GM18498 (cell line): ENCODE data around the gene DSG2.

ENCODE experiments used
- ATAC-seq: cut with Tn5 transposase; IDR thresholded peaks from one replicate; pipeline ENCODE4 v1.9.1; 2021; ENCODE audit warnings: mild to moderate bottlenecking, moderate library complexity; ENCODE audit not compliant: unreplicated experiment

The DSG2 gene

DNA sequence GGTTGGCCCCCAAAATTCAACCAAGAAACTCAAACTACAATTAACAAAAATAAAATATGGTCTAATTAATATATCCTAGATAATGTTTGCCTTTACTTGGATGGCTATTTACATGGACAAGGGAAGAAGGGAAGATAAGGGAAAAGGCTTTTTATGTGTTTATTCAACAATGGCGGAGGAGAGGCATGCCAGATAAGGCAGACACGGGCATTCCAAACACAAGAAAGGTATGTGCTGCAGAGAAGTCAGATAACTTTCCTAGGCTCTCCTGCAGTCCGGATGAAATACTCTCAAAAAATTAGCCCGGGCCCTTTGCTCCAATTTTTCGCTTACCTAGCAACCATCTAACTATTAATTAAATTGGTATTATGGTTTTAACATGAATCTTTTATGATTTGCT lies 88.6 kb downstream of the DSG2 start:
- no peak for ATAC-seq

GRCh38 chr18:31587529-31587928 lies 89.6 kb downstream of the DSG2 start:
- no peak for ATAC-seq

GRCh38 chr18:31590570-31590969 lies 92.6 kb downstream of the DSG2 start:
- ATAC-seq: no peak

DNA sequence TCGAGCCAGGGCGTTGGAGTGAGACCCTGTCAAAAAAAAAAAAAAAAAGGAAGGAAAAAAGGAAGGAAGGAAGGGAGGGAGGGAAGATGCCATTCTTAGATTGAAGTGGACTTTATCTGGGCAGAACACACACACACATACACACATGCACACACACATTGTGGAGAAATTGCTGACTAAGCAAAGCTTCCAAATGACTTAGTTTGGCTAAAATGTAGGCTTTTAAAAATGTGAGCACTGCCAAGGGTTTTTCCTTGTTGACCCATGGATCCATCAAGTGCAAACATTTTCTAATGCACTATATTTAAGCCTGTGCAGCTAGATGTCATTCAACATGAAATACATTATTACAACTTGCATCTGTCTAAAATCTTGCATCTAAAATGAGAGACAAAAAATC lies 93.1 kb downstream of the DSG2 start:
- ATAC-seq: no peak

DNA sequence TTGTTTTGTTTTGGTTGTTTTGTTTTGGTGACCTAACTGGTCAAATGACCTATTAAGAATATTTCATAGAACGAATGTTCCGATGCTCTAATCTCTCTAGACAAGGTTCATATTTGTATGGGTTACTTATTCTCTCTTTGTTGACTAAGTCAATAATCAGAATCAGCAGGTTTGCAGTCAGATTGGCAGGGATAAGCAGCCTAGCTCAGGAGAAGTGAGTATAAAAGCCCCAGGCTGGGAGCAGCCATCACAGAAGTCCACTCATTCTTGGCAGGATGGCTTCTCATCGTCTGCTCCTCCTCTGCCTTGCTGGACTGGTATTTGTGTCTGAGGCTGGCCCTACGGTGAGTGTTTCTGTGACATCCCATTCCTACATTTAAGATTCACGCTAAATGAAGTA lies 93.7 kb downstream of the DSG2 start, which contains the start of gene TTR:
TTR (plus strand) TSS at position 250 of the 400 bp plus-strand sequence; CDS start at position 276, 26 bp downstream.
- no peak for ATAC-seq

GRCh38 chr18:31592506-31593157 lies 94.7 kb downstream of the DSG2 start:
- ATAC-seq: no peak

GRCh38 chr18:31595121-31595771 lies 97.3 kb downstream of the DSG2 start:
- ATAC-seq: no peak

GRCh38 chr18:31596081-31596872 lies 98.3 kb downstream of the DSG2 start:
- ATAC-seq: no peak

- no peak for ATAC-seq
Observed at GRCh38 chr18:31598021-31598805, 100.2 kb downstream of the DSG2 start.
